Measurements from ENCODE around the gene RABGAP1. TPM values are rescaled to one million over a fixed set of nuclear protein-coding genes. Genes with fewer than 3 reads are reported as not detected.

Gene RABGAP1
- total RNA-seq, 2 donors from 2014 or later: 26.3 to 30.8 TPM

- Histone ChIP-seq H3K4me3 (no peak overlapping the region), H3K27me3 (no peaks in the 10 kb centered on the region), H3K36me3 (no peaks in the 10 kb centered on the region), H3K9me3 (no peaks in the 10 kb centered on the region), H3K4me1 (peaks cover 0 to 35% of the 10 kb centered on the region in 2 donors), H3K27ac (peak overlapping the region in 1 of 2 donors; percentile 11)
- TF ChIP-seq CTCF (IDR thresholded peaks at IDR 0.05): no peak
- DNase-seq (ENCODE audit: low spot score): no peak
Measured at GRCh38 chr9:122948313-122948712, 7.5 kb downstream of the RABGAP1 start.

GRCh38 chr9:122949696-122950095 is 8.9 kb downstream of the RABGAP1 start:
- H3K4me1 ChIP-seq: peaks cover 0 to 49% of the 10 kb centered on the region in 2 donors
- no peak for TF ChIP-seq CTCF (IDR thresholded peaks at IDR 0.05)

GRCh38 chr9:122950263-122950662 is 9.4 kb downstream of the RABGAP1 start:
- Histone ChIP-seq H3K4me3 (no peak overlapping the region), H3K27me3 (no peaks in the 10 kb centered on the region), H3K9me3 (no peaks in the 10 kb centered on the region), H3K36me3 (no peaks in the 10 kb centered on the region), H3K27ac (no peak overlapping the region), H3K4me1 (peaks cover 0 to 52% of the 10 kb centered on the region in 2 donors)
- no peak for DNase-seq (ENCODE audit: low spot score)
- no peak for TF ChIP-seq CTCF (IDR thresholded peaks at IDR 0.05)

More at GRCh38 chr9:122949696-122950095, 8.9 kb downstream of the RABGAP1 start:
- DNase-seq (ENCODE audit: low spot score): no peak
- Histone ChIP-seq H3K36me3 (no peaks in the 10 kb centered on the region), H3K4me3 (no peak overlapping the region), H3K9me3 (no peaks in the 10 kb centered on the region), H3K27me3 (no peaks in the 10 kb centered on the region), H3K27ac (no peak overlapping the region)

- Histone ChIP-seq H3K36me3 (no peaks in the 10 kb centered on the region), H3K4me1 (peaks cover 0 to 44% of the 10 kb centered on the region in 2 donors), H3K27me3 (no peaks in the 10 kb centered on the region), H3K27ac (no peak overlapping the region), H3K9me3 (no peaks in the 10 kb centered on the region), H3K4me3 (no peak overlapping the region)
- no peak for DNase-seq (ENCODE audit: low spot score)
- TF ChIP-seq CTCF (IDR thresholded peaks at IDR 0.05): no peak
Measured at GRCh38 chr9:122951056-122951455, 10.2 kb downstream of the RABGAP1 start.

GRCh38 chr9:122954253-122954691 is 13.5 kb downstream of the RABGAP1 start:
- Histone ChIP-seq H3K27ac (peak overlapping the region in 1 of 2 donors; percentile 22), H3K4me1 (peaks cover 0 to 33% of the 10 kb centered on the region in 2 donors), H3K27me3 (no peaks in the 10 kb centered on the region), H3K9me3 (no peaks in the 10 kb centered on the region), H3K36me3 (no peaks in the 10 kb centered on the region), H3K4me3 (no peak overlapping the region)
- TF ChIP-seq CTCF (IDR thresholded peaks at IDR 0.05): no peak
- no peak for DNase-seq (ENCODE audit: low spot score)

- no peak for DNase-seq (ENCODE audit: low spot score)
- Histone ChIP-seq H3K4me3 (no peak overlapping the region), H3K36me3 (peaks cover 5% of the 10 kb centered on the region), H3K27me3 (no peaks in the 10 kb centered on the region), H3K4me1 (peaks cover 0 to 33% of the 10 kb centered on the region in 2 donors), H3K9me3 (no peaks in the 10 kb centered on the region), H3K27ac (no peak overlapping the region)
- no peak for TF ChIP-seq CTCF (IDR thresholded peaks at IDR 0.05)
Measured at GRCh38 chr9:122955961-122956360, 15.1 kb downstream of the RABGAP1 start.

All from right atrium auricular region (tissue), 2 donors.